Natural killer cell treated with Interleukin-12 subunit alpha and Interleukin-12 subunit beta and Interleukin-15 and Interleukin-18, amount 100 ng/mL, for 72 hours (primary cell): ENCODE data around the gene CCDC137. TPM values are rescaled to one million over a fixed set of nuclear protein-coding genes. Genes with fewer than 3 reads are reported as not detected.

ENCODE experiments used
- ATAC-seq, 2 donors: fragments of 150-1000 bp; cut with Tn5 transposase in 1 of 2; sonication (Bioruptor Pico), chemical (Tn5 transposase) in 1 of 2; 2 replicates each; pipeline ENCODE4 v1.10.0; 2021
- DNase-seq: peaks from one replicate; pipeline ENCODE4 v3.0.0; 2022; ENCODE audit warnings: low spot score
- H3K27ac Mint-ChIP-seq, 2 donors: 1 replicate in 1 of 2; 2 replicates in 1 of 2; pipeline ENCODE4 v1.8.0; 2022; ENCODE audit warnings: mixed read lengths in 2 of 2, mild to moderate bottlenecking in 1 of 2, moderate library complexity in 1 of 2
- H3K27me3 Mint-ChIP-seq, 2 donors: 1 replicate in 1 of 2; 2 replicates in 1 of 2; pipeline ENCODE4 v1.8.0; 2022; ENCODE audit warnings: mixed read lengths in 2 of 2
- H3K36me3 Mint-ChIP-seq: one replicate; pipeline ENCODE4 v1.8.0; 2022; ENCODE audit warnings: mixed read lengths
- H3K4me1 Mint-ChIP-seq, 2 donors: 1 replicate in 1 of 2; 2 replicates in 1 of 2; pipeline ENCODE4 v1.8.0; 2022; ENCODE audit warnings: low read depth in 2 of 2, mixed read lengths in 2 of 2, mild to moderate bottlenecking in 1 of 2
- H3K4me3 Mint-ChIP-seq: one replicate; pipeline ENCODE4 v1.8.0; 2022; ENCODE audit warnings: mixed read lengths
- H3K9me3 Mint-ChIP-seq: 2 replicates; pipeline ENCODE4 v1.8.0; 2022; ENCODE audit warnings: mixed read lengths
- total RNA-seq, 2 donors: library from RNA; stranded (reverse); gene quantifications; one replicate each; pipeline ENCODE4 v1.2.3, GENCODE V29; 2022

Gene CCDC137
- total RNA-seq, 2 donors from 2014 or later: 38.0 to 90.1 TPM

DNA sequence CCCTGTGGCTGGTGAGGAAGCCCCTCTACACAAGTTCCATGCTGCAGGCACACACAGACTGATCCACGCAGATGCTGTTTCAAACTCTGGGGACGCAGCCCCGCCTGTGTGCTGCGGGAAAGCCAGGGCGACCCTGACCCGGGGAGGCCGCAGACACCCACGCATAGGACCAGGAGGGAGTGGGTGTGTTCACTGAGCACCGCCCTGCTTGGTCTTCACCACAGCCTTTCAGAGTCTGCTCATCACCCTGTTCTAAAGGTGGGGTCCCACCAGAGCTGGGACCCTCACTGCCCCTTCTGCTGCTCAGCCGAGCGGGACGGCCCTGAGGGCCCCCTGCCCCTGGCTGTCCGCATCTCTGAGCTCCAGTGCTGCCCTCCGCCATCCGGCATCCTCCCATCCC lies 22.0 kb upstream of the CCDC137 start:
- H3K4me3 Mint-ChIP-seq: no peak overlapping the region
- H3K27me3 Mint-ChIP-seq: peaks cover 0 to 10% of the 10 kb centered on the region in 2 donors
- H3K27ac Mint-ChIP-seq: no peak overlapping the region
- H3K9me3 Mint-ChIP-seq: no peaks in the 10 kb centered on the region
- H3K36me3 Mint-ChIP-seq: no peaks in the 10 kb centered on the region
- DNase-seq (no peak), ATAC-seq (no peak)
- H3K4me1 Mint-ChIP-seq: no peaks in the 10 kb centered on the region

GRCh38 chr17:81644976-81645952 lies 21.3 kb upstream of the CCDC137 start:
- Mint-ChIP-seq H3K4me3 (no peak overlapping the region), H3K9me3 (no peaks in the 10 kb centered on the region), H3K4me1 (no peaks in the 10 kb centered on the region), H3K27ac (no peak overlapping the region), H3K36me3 (no peaks in the 10 kb centered on the region), H3K27me3 (peaks cover 0 to 10% of the 10 kb centered on the region in 2 donors)
- no peak for DNase-seq
- no peak for ATAC-seq

- Mint-ChIP-seq H3K9me3 (no peaks in the 10 kb centered on the region), H3K36me3 (no peaks in the 10 kb centered on the region), H3K27me3 (peaks cover 0 to 10% of the 10 kb centered on the region in 2 donors), H3K27ac (no peak overlapping the region), H3K4me1 (no peaks in the 10 kb centered on the region), H3K4me3 (no peak overlapping the region)
- DNase-seq (no peak), ATAC-seq (no peak)
Observed at GRCh38 chr17:81646869-81647600, 19.5 kb upstream of the CCDC137 start.

DNA sequence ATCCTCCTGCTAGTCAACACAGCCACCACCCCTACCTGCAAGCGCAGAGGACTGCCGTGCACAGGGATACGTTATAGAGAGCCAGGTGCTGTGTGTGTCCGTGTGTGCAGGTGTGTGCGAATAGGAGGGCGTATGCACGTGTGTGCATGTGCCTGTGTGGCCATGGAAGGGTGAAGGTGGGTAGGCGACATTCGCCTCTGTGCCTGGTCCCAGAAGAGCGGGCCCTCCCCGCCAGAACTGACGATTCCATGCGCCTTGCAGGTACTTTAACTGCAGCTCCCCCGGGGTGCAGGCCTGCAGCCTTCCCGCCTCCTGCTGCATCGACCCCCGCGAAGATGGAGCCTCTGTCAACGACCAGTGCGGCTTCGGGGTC lies 18.9 kb upstream of the CCDC137 start:
- DNase-seq (no peak), ATAC-seq (no peak)
- H3K4me1 Mint-ChIP-seq: no peaks in the 10 kb centered on the region
- no peak overlapping the region for H3K4me3 Mint-ChIP-seq
- no peaks in the 10 kb centered on the region for H3K9me3 Mint-ChIP-seq
- H3K27ac Mint-ChIP-seq: no peak overlapping the region
- H3K27me3 Mint-ChIP-seq: peaks cover 0 to 10% of the 10 kb centered on the region in 2 donors
- no peaks in the 10 kb centered on the region for H3K36me3 Mint-ChIP-seq

DNA sequence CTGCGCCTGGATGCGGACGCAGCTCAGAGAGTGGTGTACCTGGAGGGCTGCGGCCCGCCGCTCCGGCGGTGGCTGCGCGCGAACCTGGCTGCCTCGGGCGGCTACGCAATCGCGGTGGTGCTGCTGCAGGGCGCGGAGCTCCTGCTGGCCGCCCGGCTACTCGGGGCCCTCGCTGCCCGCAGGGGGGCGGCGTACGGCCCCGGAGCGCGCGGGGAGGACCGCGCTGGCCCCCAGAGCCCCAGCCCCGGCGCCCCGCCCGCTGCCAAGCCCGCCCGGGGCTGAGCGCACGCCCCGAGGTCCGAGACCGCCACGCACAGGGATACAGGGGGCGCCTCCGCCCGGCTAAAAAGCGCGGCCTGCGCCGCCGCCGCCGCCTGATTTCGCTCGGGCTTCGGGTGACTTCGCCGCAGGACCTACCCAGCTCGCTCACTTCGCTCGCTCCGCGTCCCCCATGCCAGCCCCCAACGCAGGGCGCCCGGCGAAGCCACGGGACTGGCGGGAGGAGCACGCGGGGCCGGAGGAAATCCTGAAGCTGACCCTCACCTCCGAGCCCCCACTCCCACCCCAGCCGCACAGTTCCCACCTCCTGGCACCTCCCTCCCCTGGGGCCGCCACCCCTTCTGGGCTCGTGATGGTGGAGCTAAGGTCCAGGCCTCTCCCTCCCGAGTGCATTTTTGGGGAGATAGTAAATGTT lies 18.4 kb upstream of the CCDC137 start:
- Mint-ChIP-seq H3K27ac (no peak overlapping the region), H3K4me1 (peaks cover 0 to 2% of the 10 kb centered on the region in 2 donors), H3K27me3 (peaks cover 0 to 10% of the 10 kb centered on the region in 2 donors), H3K36me3 (no peaks in the 10 kb centered on the region), H3K9me3 (no peaks in the 10 kb centered on the region), H3K4me3 (no peak overlapping the region)
- DNase-seq: no peak
- ATAC-seq: no peak

DNA sequence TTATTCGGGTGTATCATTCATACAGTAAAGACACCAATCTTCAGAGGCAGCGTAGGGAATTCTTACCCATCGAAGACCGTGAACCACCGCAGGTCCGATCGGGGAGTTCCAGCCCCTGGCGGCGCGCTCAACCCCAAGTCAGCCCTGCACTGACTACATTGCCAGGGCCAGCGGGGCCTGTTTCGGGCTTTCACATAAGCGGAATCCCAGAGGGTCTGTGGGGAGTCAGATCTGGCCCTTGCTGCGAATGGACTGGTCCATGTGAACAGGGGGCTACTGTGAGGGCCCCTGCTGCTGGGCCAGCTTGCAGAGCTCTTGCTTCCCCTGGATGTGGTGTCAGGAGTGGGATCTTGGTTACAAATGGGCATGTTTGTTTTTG lies 17.8 kb upstream of the CCDC137 start:
- Mint-ChIP-seq H3K36me3 (no peaks in the 10 kb centered on the region), H3K27ac (no peak overlapping the region), H3K9me3 (no peaks in the 10 kb centered on the region), H3K4me3 (no peak overlapping the region), H3K27me3 (peaks cover 0 to 10% of the 10 kb centered on the region in 2 donors), H3K4me1 (peaks cover 0 to 7% of the 10 kb centered on the region in 2 donors)
- no peak for ATAC-seq
- no peak for DNase-seq

DNA sequence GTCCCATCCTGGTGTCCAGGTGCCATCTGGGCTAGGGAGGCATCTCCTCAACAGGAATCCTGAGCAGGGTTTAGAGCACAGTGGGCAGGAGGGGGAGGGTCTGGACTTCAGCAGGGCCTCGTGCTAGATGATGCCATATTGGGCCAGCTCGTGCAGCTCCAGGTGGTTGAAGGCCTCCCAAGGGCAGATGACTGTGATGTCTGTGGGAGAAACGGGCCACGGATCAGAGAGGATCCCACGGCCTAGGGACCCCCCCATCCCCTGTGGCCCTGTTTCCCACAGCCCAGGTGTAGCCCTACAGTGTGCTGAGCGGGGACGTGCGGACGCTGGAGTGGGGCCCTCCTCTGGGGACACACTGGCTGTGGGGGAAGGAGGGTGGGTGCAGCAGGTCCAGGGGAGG lies 15.6 kb upstream of the CCDC137 start:
- Mint-ChIP-seq H3K36me3 (no peaks in the 10 kb centered on the region), H3K27me3 (peaks cover 0 to 10% of the 10 kb centered on the region in 2 donors), H3K4me1 (peaks cover 0 to 9% of the 10 kb centered on the region in 2 donors), H3K9me3 (no peaks in the 10 kb centered on the region), H3K4me3 (no peak overlapping the region), H3K27ac (no peak overlapping the region)
- ATAC-seq (no peak), DNase-seq (no peak)

DNA sequence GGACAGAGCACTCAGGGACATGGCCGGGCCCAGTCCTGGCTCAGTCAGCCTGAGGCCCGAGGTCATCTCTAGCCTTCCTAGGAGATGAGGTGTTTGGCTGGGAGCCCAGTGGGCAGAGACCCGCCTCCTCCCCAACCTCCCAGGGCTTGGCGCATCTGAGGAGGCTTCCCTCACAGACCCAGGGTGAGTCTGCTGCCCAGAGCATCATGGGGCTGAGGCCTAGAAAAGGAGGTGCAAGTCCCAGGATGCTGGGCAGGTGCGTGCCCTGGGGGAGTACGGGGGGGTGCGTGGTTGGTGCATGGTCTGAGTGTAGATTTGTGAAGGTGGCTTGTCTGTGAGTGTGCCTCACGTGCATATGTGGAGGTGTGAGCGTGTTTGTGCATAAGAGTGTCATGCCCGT lies 14.8 kb upstream of the CCDC137 start:
- Mint-ChIP-seq H3K4me3 (peak overlapping the region; percentile 36), H3K27ac (no peak overlapping the region)

DNA sequence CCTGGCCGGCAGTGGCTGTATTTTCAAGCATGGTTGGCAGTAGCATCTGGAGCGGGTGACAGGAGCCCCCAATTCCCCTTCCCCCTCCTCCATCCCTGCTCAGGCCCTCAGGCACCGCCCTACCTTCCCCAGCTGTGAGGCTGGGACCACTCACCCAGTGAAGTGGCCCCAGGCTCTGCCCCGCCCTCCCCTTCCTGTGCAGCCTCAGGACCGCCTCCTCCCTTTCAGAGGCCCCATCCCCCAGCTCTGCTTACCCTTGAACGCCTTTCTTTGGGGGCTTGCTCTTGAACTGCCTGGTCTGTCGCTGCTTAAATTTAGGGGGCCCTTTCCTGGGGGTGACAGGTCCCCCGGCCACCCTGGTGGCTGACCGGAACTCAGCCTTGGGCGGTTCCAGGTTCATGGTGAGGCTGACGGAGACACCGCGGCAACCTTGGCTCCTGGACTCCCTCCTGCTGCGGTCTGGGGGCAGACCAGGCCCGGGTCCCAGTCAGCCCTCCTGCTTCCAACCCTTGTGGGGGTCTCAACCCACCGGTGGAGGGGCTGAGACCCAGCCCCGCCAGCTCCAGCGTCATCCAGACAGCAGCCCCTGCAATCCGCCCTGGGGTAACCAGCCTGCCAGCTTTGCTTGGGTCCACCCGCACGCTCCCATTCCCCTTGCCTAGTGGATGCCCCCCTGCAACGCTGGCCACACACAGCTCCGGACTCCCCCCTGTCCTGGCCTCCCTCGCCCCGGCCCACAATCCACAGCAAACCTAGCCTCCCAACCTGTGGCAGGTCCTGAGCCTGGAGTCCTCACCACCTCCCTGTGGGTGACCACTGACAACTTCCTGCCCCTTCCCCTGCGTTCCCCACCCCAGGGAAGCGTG lies 13.4 kb upstream of the CCDC137 start:
- no peaks in the 10 kb centered on the region for H3K9me3 Mint-ChIP-seq
- DNase-seq (no peak), ATAC-seq (peak; percentile 64 to 66)
- peaks cover 0 to 6% of the 10 kb centered on the region in 2 donors for H3K27me3 Mint-ChIP-seq
- H3K27ac Mint-ChIP-seq: peak overlapping the region; percentile 46 to 86
- H3K4me3 Mint-ChIP-seq: peak overlapping the region; percentile 86
- H3K4me1 Mint-ChIP-seq: peaks cover 0 to 9% of the 10 kb centered on the region in 2 donors
- H3K36me3 Mint-ChIP-seq: no peaks in the 10 kb centered on the region

More for the DNA sequence above, 14.8 kb upstream of the CCDC137 start:
- peaks cover 0 to 9% of the 10 kb centered on the region in 2 donors for H3K4me1 Mint-ChIP-seq
- H3K27me3 Mint-ChIP-seq: peaks cover 0 to 10% of the 10 kb centered on the region in 2 donors
- H3K9me3 Mint-ChIP-seq: no peaks in the 10 kb centered on the region
- ATAC-seq (no peak), DNase-seq (no peak)
- no peaks in the 10 kb centered on the region for H3K36me3 Mint-ChIP-seq

- Mint-ChIP-seq H3K4me3 (no peak overlapping the region), H3K27me3 (no peaks in the 10 kb centered on the region), H3K9me3 (no peaks in the 10 kb centered on the region), H3K4me1 (peaks cover 0 to 9% of the 10 kb centered on the region in 2 donors), H3K36me3 (no peaks in the 10 kb centered on the region), H3K27ac (no peak overlapping the region)
- ATAC-seq (no peak), DNase-seq (no peak)
Observed at GRCh38 chr17:81655378-81656117, 11.0 kb upstream of the CCDC137 start.

DNA sequence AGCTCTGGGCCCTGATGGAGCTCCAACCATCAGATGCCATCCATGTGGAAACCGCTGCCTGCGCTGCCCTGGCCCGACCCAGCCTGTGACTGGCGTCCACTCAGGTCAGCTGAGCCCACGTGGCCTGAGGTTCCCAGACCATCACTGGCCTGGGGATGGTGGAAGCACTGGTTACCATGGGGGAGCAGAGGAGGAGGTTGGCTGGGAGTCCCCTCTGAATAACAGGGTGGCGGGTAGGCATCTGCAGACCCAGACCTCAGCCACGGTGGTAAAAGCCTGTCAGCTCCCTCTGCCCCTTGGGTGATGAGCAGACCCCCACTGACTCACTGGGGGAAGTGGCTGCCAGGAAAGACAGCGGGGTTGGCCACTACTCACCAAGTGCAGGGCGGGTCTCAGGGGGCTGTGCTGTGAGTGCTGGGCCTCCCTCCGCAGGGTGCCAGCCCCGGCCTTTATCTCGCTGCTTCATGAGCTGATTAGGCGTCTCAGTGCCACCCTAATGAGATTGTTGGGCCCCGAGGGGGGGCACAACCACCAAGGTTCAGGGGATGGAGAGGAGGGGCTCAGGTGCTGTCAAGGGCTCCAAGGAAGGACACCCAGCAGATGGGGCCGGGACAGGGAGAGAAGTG lies 10.3 kb upstream of the CCDC137 start, which contains the start of gene PDE6G:
TSS of gene PDE6G (minus strand) at position 425 of the 626 bp plus-strand sequence. CDS start 3,237 bp downstream, outside the sequence.
- ATAC-seq (no peak), DNase-seq (no peak)
- Mint-ChIP-seq H3K36me3 (no peaks in the 10 kb centered on the region), H3K27me3 (no peaks in the 10 kb centered on the region), H3K4me1 (peaks cover 0 to 9% of the 10 kb centered on the region in 2 donors), H3K9me3 (no peaks in the 10 kb centered on the region), H3K27ac (no peak within 1 kb of the TSS), H3K4me3 (no peak within 1 kb of the TSS)

DNA sequence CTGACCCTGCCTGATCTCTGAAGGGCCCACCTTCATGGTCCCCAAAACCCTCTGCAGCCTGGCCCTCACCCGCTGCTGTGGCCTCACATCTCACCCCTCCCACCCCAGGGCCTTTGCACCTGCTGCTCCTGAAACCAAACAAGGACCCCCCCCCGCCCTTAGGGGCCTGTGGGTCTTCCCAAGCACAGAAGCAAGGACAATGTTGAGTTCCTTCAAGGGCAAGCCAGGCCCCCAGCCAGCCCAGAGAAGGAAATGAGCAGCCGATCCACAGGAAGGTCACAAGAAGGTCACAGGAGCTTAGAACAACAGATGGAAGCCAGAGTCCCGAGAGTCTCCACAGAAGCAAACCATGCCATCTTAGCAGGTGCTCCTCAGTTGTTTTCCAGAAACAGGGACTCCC lies 9.7 kb upstream of the CCDC137 start:
- no peaks in the 10 kb centered on the region for H3K36me3 Mint-ChIP-seq
- H3K4me3 Mint-ChIP-seq: no peak overlapping the region
- peaks cover 0 to 9% of the 10 kb centered on the region in 2 donors for H3K4me1 Mint-ChIP-seq
- DNase-seq (peak; percentile 44), ATAC-seq (no peak)
- no peaks in the 10 kb centered on the region for H3K27me3 Mint-ChIP-seq
- H3K9me3 Mint-ChIP-seq: no peaks in the 10 kb centered on the region
- no peak overlapping the region for H3K27ac Mint-ChIP-seq
